SJCRH30 (cell line): ENCODE data around the gene TMEFF2. TPM values are rescaled to one million over a fixed set of nuclear protein-coding genes. Genes with fewer than 3 reads are reported as not detected.

Source experiments
- DNase-seq, 2 experiments: peaks; one replicate each; pipeline ENCODE4 v3.0.0-alpha.2; 2015 to 2020
- H3K27ac ChIP-seq: fragments of 250-450 bp; sonication (Bioruptor Pico); 2 replicates; pipeline ENCODE4 v1.5.1; 2020; ENCODE audit warnings: mild to moderate bottlenecking, moderate library complexity
- H3K27me3 ChIP-seq: fragments of 250-450 bp; sonication (Bioruptor Pico); 2 replicates; pipeline ENCODE4 v1.5.1; 2020; ENCODE audit warnings: mild to moderate bottlenecking, moderate library complexity
- H3K36me3 ChIP-seq: fragments of 250-450 bp; sonication (Bioruptor Pico); 2 replicates; pipeline ENCODE4 v1.5.1; 2020; ENCODE audit warnings: mild to moderate bottlenecking, moderate library complexity
- H3K4me1 ChIP-seq: fragments of 250-450 bp; sonication (Bioruptor Pico); 2 replicates; pipeline ENCODE4 v1.5.1; 2020; ENCODE audit warnings: mild to moderate bottlenecking, moderate library complexity
- H3K4me3 ChIP-seq: fragments of 250-450 bp; sonication (Bioruptor Pico); 2 replicates; pipeline ENCODE4 v1.5.1; 2020; ENCODE audit warnings: mild to moderate bottlenecking, moderate library complexity
- H3K9me3 ChIP-seq: fragments of 250-450 bp; sonication (Bioruptor Pico); replicated peaks from 2 replicates; pipeline ENCODE4 v1.5.1; 2020; ENCODE audit warnings: mild to moderate bottlenecking, moderate library complexity
- total RNA-seq: library from RNA; depleted of rRNA; stranded (reverse); fragments of >200 nt; shearing (Covaris generic); gene quantifications from 2 replicates; pipeline ENCODE4 v1.2.3, GENCODE V29; 2014

Gene TMEFF2
- total RNA-seq, 1 experiment from 2014 or later: 7.0 TPM

DNA sequence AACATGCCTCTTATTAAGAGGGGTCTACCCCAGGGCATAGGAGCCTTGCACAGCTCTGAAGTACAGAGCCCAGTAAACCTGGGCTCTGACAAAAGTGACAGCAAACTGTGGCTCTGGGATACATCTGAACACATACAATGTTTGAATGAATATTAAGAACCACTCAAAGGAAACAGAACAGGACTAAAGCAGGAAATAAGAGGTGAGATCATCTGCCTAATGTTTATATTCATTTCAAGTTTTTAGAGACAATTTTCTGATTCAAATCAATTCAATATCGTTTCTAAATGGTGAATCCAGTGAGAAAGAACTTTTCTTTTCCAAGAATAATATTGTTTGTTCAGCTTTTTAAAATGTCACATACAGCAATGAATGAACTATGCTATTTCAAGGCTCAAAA lies 211.1 kb downstream of the TMEFF2 start:
- no peaks in the 10 kb centered on the region for H3K9me3 ChIP-seq

DNA sequence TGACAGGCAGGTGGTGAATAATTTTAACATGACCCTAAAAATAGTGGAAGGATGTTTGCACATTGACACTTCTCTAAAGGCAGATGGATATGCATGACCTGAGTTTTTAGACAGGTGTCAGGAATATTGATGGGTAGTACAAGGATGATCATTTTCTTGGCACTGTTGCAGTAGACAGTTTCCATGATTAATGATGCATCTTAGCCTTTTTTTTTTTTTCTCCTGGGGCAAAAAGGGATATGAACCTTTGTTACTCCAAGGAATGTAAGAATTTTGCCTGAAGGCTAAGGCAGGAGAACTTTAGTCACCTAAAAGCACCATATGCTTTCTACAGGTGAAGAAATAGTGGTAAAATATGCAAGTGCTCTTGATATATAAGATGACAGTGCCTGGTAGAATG lies 211.5 kb downstream of the TMEFF2 start:
- no peaks in the 10 kb centered on the region for H3K9me3 ChIP-seq
- H3K4me1 ChIP-seq: no peaks in the 10 kb centered on the region
- H3K27me3 ChIP-seq: no peaks in the 10 kb centered on the region
- no peak overlapping the region for H3K27ac ChIP-seq
- H3K36me3 ChIP-seq: no peaks in the 10 kb centered on the region
- no peak overlapping the region for H3K4me3 ChIP-seq
- DNase-seq: no peak

More for the DNA sequence above, 211.1 kb downstream of the TMEFF2 start:
- DNase-seq: no peak
- Histone ChIP-seq H3K27ac (no peak overlapping the region), H3K27me3 (no peaks in the 10 kb centered on the region), H3K4me1 (no peaks in the 10 kb centered on the region), H3K4me3 (no peak overlapping the region), H3K36me3 (no peaks in the 10 kb centered on the region)

DNA sequence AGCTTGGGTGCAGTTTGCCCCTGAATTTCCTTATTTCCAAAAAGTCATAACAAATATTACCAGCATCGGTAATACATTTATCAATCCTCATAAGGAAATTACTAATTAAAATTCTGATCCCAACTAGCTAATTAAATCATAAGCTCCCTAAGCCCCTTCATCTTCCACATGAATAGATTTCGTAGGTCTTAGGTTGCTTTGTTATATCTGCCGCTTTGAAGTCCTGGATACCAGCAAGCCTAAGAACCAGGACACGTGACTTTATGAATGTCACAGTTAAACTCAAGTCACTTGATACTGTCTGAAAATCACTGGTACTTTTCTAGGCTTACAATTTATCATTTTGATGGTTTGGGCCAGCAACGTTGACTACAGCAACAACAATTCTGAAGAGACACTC lies 213.0 kb downstream of the TMEFF2 start:
- no peaks in the 10 kb centered on the region for H3K9me3 ChIP-seq
- H3K27ac ChIP-seq: no peak overlapping the region
- no peaks in the 10 kb centered on the region for H3K27me3 ChIP-seq
- H3K36me3 ChIP-seq: no peaks in the 10 kb centered on the region
- no peak overlapping the region for H3K4me3 ChIP-seq
- H3K4me1 ChIP-seq: no peaks in the 10 kb centered on the region
- no peak for DNase-seq

GRCh38 chr2:191980483-191980882 lies 214.2 kb downstream of the TMEFF2 start:
- Histone ChIP-seq H3K9me3 (no peaks in the 10 kb centered on the region), H3K4me3 (no peak overlapping the region), H3K4me1 (no peaks in the 10 kb centered on the region), H3K27ac (no peak overlapping the region), H3K36me3 (no peaks in the 10 kb centered on the region), H3K27me3 (no peaks in the 10 kb centered on the region)
- no peak for DNase-seq

DNA sequence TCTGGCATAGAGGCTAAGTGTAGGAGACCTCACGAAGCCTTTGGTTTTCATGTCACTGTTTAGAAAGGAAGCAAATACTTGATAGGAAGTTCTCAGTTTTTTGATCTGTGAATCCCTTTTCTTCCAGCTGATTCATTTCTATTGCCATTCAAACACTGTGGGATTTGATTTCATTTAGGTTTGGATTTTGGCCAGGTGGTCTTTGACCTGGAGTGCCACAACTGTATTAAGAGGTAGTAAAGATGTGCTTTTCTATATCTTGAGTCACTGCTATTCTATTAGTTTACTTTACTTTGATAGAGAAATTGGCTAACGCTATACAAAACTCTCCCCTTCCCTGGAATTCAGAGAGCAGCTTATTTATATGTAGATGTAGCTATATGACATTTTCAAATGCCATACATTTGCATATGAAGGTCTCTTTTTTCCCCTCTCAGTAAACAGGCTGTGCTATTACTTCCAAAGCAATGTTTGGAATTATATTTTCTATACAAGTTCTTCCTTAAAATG lies 215.5 kb downstream of the TMEFF2 start:
- no peaks in the 10 kb centered on the region for H3K27me3 ChIP-seq
- H3K4me3 ChIP-seq: no peak overlapping the region
- H3K27ac ChIP-seq: no peak overlapping the region
- no peaks in the 10 kb centered on the region for H3K36me3 ChIP-seq
- H3K9me3 ChIP-seq: no peaks in the 10 kb centered on the region; the same call in 1 of the 2 replicates
- no peaks in the 10 kb centered on the region for H3K4me1 ChIP-seq
- no peak for DNase-seq

DNA sequence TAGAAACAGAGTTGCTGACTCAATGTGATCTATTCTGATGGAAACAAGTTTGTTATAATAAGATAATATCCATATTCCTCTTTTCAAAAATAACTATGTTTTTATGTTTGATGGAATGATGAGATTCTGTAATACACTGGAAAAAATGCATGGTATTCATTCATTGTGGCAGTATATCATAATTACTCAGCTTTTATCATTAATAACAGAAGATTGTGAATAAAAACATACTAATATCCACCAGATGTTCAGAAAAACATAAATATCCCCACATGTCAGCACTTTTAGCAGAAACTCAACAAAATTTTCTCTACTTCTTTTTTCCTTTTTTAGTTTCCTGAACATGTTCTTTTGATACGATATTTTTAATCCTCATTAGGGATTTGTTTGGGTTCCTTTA lies 217.0 kb downstream of the TMEFF2 start:
- Histone ChIP-seq H3K4me3 (no peak overlapping the region), H3K9me3 (no peaks in the 10 kb centered on the region; the same call in 1 of the 2 replicates), H3K27ac (no peak overlapping the region), H3K36me3 (no peaks in the 10 kb centered on the region), H3K27me3 (no peaks in the 10 kb centered on the region), H3K4me1 (no peaks in the 10 kb centered on the region)
- no peak for DNase-seq

DNA sequence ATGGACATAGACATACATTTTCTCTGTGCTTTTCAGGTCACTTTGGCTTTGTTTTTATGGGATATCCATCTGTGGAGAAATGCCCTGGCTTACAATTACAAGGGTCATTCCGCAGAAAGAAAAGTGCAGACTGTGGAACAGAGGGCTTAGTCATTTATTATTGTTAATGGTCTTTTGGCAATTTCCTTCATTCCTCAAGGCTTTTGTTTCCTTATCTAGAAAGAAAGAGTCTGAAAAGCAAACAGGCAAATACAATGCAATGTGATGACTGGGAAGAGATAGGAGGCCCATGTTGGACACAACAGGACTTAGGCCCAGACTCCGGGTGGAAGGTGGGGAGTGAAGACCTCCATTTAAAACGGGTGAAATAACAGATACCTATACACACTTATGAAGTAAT lies 218.3 kb downstream of the TMEFF2 start:
- no peak overlapping the region for H3K27ac ChIP-seq

DNA sequence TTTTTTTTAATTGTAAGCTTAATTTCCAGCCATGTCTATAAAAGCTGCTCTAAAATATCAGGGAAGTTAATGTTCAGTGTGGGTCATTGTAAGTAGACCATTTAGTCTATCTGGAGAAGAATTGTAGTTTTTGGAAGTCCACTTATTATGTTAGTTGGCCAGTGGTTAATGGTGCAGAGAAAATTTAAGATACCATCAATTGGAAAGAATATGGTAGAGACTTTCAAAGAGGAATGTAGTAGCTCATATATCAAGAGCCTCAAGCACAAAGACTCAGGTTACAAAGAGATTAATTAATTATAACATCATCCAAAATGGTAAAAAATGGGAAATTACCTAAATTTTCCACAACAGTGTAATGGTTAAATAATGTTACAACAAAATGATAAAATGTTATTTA lies 220.1 kb downstream of the TMEFF2 start:
- Histone ChIP-seq H3K27me3 (no peaks in the 10 kb centered on the region), H3K27ac (no peak overlapping the region), H3K4me1 (no peaks in the 10 kb centered on the region), H3K4me3 (no peak overlapping the region), H3K36me3 (no peaks in the 10 kb centered on the region), H3K9me3 (no peaks in the 10 kb centered on the region; the same call in 1 of the 2 replicates)
- no peak for DNase-seq

More for the DNA sequence above, 218.3 kb downstream of the TMEFF2 start:
- Histone ChIP-seq H3K36me3 (no peaks in the 10 kb centered on the region), H3K4me3 (no peak overlapping the region), H3K9me3 (no peaks in the 10 kb centered on the region; the same call in 1 of the 2 replicates), H3K27me3 (no peaks in the 10 kb centered on the region), H3K4me1 (no peaks in the 10 kb centered on the region)
- DNase-seq: no peak

GRCh38 chr2:191970867-191971266 lies 223.9 kb downstream of the TMEFF2 start:
- H3K4me3 ChIP-seq: no peak overlapping the region
- H3K27me3 ChIP-seq: no peaks in the 10 kb centered on the region
- H3K9me3 ChIP-seq: no peaks in the 10 kb centered on the region; the same call in 1 of the 2 replicates
- no peaks in the 10 kb centered on the region for H3K36me3 ChIP-seq
- no peak for DNase-seq
- H3K27ac ChIP-seq: no peak overlapping the region
- H3K4me1 ChIP-seq: no peaks in the 10 kb centered on the region

GRCh38 chr2:191968120-191968519 lies 226.6 kb downstream of the TMEFF2 start:
- no peaks in the 10 kb centered on the region for H3K4me1 ChIP-seq
- H3K4me3 ChIP-seq: no peak overlapping the region
- no peak overlapping the region for H3K27ac ChIP-seq
- no peaks in the 10 kb centered on the region for H3K27me3 ChIP-seq
- DNase-seq: no peak
- H3K9me3 ChIP-seq: no peaks in the 10 kb centered on the region
- H3K36me3 ChIP-seq: no peaks in the 10 kb centered on the region

- no peaks in the 10 kb centered on the region for H3K36me3 ChIP-seq
Observed at GRCh38 chr2:191965733-191966132, 229.0 kb downstream of the TMEFF2 start.

GRCh38 chr2:191961556-191961955 lies 233.2 kb downstream of the TMEFF2 start:
- Histone ChIP-seq H3K4me1 (no peaks in the 10 kb centered on the region), H3K4me3 (no peak overlapping the region), H3K9me3 (no peaks in the 10 kb centered on the region), H3K27ac (no peak overlapping the region), H3K36me3 (no peaks in the 10 kb centered on the region), H3K27me3 (no peaks in the 10 kb centered on the region)
- DNase-seq: no peak

More at GRCh38 chr2:191965733-191966132, 229.0 kb downstream of the TMEFF2 start:
- Histone ChIP-seq H3K4me3 (no peak overlapping the region), H3K27me3 (no peaks in the 10 kb centered on the region), H3K4me1 (no peaks in the 10 kb centered on the region), H3K9me3 (no peaks in the 10 kb centered on the region), H3K27ac (no peak overlapping the region)
- no peak for DNase-seq

- DNase-seq: no peak
- H3K9me3 ChIP-seq: no peaks in the 10 kb centered on the region
- H3K4me1 ChIP-seq: no peaks in the 10 kb centered on the region
- H3K27me3 ChIP-seq: no peaks in the 10 kb centered on the region
- H3K27ac ChIP-seq: no peak overlapping the region
- H3K36me3 ChIP-seq: no peaks in the 10 kb centered on the region
- no peak overlapping the region for H3K4me3 ChIP-seq
Observed at GRCh38 chr2:191959209-191959608, 235.5 kb downstream of the TMEFF2 start.

DNA sequence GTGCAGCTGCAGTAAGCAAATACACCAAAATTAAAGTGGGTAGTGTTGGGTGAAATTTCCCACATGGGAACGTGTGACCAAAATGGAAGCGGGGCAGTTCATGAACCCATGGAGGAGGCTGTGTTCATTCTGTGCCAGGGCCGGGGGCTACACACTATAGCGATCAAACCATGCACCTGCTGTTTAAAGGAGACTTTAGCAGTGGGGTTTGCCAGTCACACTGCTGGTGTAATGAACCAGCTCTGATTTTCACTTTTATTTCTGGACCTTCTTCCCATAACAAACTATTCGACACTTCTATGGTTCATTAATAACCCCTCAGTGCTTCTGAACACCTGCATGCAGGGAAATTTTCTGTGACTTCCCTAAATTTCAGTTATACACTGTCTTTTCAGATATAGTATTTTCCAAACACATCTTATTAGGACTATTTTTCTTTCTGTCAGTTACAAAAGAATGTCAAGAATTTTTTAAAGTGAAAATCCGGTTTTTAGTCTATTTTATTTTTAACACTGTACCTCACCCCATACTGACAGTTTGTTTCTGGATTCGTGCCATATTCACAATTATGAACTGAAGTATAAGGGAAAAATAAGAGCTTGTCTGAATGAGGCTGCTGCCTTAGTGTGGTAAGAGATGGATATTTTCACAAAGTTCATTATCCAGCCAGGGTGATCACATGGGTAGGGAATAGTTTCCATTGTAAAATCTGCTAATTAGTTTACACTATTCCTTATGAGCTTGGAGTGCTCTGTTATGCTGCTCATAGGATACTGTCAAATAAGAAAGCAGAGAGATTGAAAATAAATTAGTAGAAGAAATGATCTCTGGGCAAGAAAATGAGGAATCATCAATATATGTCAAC lies 236.5 kb downstream of the TMEFF2 start:
- Histone ChIP-seq H3K36me3 (no peaks in the 10 kb centered on the region), H3K4me1 (no peaks in the 10 kb centered on the region), H3K27ac (no peak overlapping the region)

DNA sequence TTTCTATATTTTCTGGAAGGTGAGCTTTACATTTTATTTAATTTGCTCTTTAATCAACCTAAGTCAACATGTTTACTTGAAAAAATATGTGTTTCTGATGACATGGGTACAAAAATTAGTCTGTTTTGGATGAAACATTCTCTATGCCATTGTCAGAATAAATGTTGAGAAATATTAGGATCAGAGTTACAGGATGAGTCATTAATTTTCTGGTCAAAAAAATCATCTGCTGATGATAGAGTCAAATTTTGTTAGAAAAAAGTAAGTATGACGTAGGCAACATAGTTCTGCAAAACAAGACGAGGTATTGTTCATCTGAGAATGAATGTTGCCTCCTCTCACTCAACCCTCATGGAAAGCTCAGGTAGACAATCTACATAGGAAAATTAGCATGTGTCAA lies 240.3 kb downstream of the TMEFF2 start:
- no peak overlapping the region for H3K27ac ChIP-seq
- no peaks in the 10 kb centered on the region for H3K27me3 ChIP-seq
- no peak overlapping the region for H3K4me3 ChIP-seq
- no peaks in the 10 kb centered on the region for H3K9me3 ChIP-seq
- no peaks in the 10 kb centered on the region for H3K4me1 ChIP-seq
- no peaks in the 10 kb centered on the region for H3K36me3 ChIP-seq
- DNase-seq: no peak

More for the DNA sequence above, 236.5 kb downstream of the TMEFF2 start:
- DNase-seq: no peak
- H3K27me3 ChIP-seq: no peaks in the 10 kb centered on the region
- no peak overlapping the region for H3K4me3 ChIP-seq
- H3K9me3 ChIP-seq: no peaks in the 10 kb centered on the region
